IMR-90 (cell line): ENCODE results near the gene ANKRD13D. TPM values are rescaled to one million over a fixed set of nuclear protein-coding genes. Genes with fewer than 3 reads are reported as not detected.

Experiments
- ATAC-seq: fragments of 200-7000 bp; cut with Tn5 transposase; 2 replicates; pipeline ENCODE4 v1.9.1; 2020; ENCODE audit warnings: low read depth, mild to moderate bottlenecking, moderate library complexity
- BruUV-seq: library from RNA; stranded (reverse); fragments of 400-500 nt; replicated peaks from 2 replicates; lab custom pipeline; 2021; lab: Mats Ljungman, UMichigan
- CTCF ChIA-PET: fragments of 300-600 bp; formaldehyde crosslinking; extraction: SDS; loops from one replicate; lab custom pipeline; 2021; ENCODE audit warnings: antibody characterized with exemption; lab: Yijun Ruan, JAX
- POLR2A ChIA-PET: fragments of 300-600 bp; sonication (Branson Sonifier 250); formaldehyde crosslinking; loops from one replicate; lab custom pipeline; 2022; ENCODE audit warnings: antibody characterized with exemption; ENCODE audit not compliant: unreplicated experiment; lab: Charles Lee
- DNase-seq: peaks from one replicate; pipeline ENCODE4 v3.0.0; 2013
- H2AFZ ChIP-seq: replicated peaks from 2 replicates; pipeline ENCODE3; 2013; ENCODE audit warnings: low read length, mild to moderate bottlenecking; ENCODE audit not compliant: poor library complexity
- H2AK5ac ChIP-seq: 2 replicates; pipeline ENCODE4 v1.6.1; 2013; ENCODE audit warnings: low read depth, low read length, inconsistent platforms
- H2AK9ac ChIP-seq: replicated peaks from 2 replicates; pipeline ENCODE3; 2013; ENCODE audit warnings: mild to moderate bottlenecking, low read depth, low read length, moderate library complexity; ENCODE audit not compliant: poor library complexity
- H2BK120ac ChIP-seq: 2 replicates; pipeline ENCODE4 v1.6.1; 2013; ENCODE audit warnings: low read depth, low read length, inconsistent platforms
- H2BK15ac ChIP-seq: 3 replicates; pipeline ENCODE4 v1.6.1; 2013; ENCODE audit warnings: low read depth, low read length, inconsistent platforms
- H2BK20ac ChIP-seq: 2 replicates; pipeline ENCODE4 v1.6.1; 2013; ENCODE audit warnings: low read depth, mild to moderate bottlenecking, inconsistent platforms, low read length, moderate library complexity
- H2BK5ac ChIP-seq: 2 replicates; pipeline ENCODE4 v1.6.1; 2013; ENCODE audit warnings: mild to moderate bottlenecking, low read depth, low read length, inconsistent platforms; ENCODE audit not compliant: poor library complexity, severe bottlenecking
- H3K14ac ChIP-seq: replicated peaks from 2 replicates; pipeline ENCODE4 v1.6.1; 2013; ENCODE audit warnings: low read depth, low read length, inconsistent platforms
- H3K18ac ChIP-seq: 2 replicates; pipeline ENCODE4 v1.6.1; 2013; ENCODE audit warnings: low read depth, low read length, control low read depth
- H3K23ac ChIP-seq: 2 replicates; pipeline ENCODE4 v1.6.1; 2013; ENCODE audit warnings: low read depth, low read length, inconsistent platforms
- H3K27ac ChIP-seq: 2 replicates; pipeline ENCODE4 v1.5.1; 2013; ENCODE audit warnings: mild to moderate bottlenecking, control low read depth, low read length; ENCODE audit not compliant: insufficient read depth
- H3K27me3 ChIP-seq: 2 replicates; pipeline ENCODE4 v1.6.1; 2013; ENCODE audit warnings: low read length; ENCODE audit not compliant: control insufficient read depth, insufficient read depth
- H3K36me3 ChIP-seq: 2 replicates; pipeline ENCODE4 v1.6.1; 2013; ENCODE audit warnings: low read length, mixed read lengths; ENCODE audit not compliant: control insufficient read depth, insufficient read depth
- H3K4ac ChIP-seq: 2 replicates; pipeline ENCODE4 v1.6.1; 2013; ENCODE audit warnings: low read depth, low read length, inconsistent platforms
- H3K4me1 ChIP-seq: 2 replicates; pipeline ENCODE4 v1.6.1; 2013; ENCODE audit warnings: low read length, mixed read lengths; ENCODE audit not compliant: control insufficient read depth, insufficient read depth
- H3K4me2 ChIP-seq: 2 replicates; pipeline ENCODE4 v1.6.1; 2013; ENCODE audit warnings: low read depth, mild to moderate bottlenecking, control low read depth, low read length, moderate library complexity
- H3K4me3 ChIP-seq: 2 replicates; pipeline ENCODE4 v1.5.1; 2013; ENCODE audit warnings: low read depth, mild to moderate bottlenecking, control low read depth, low read length, moderate library complexity; ENCODE audit not compliant: insufficient read depth
- H3K56ac ChIP-seq: 2 replicates; pipeline ENCODE4 v1.6.1; 2013; ENCODE audit warnings: low read length, inconsistent platforms; ENCODE audit not compliant: insufficient read depth; ENCODE audit errors: extremely low read depth
- H3K79me1 ChIP-seq, 2 experiments: 2 replicates each; pipeline ENCODE4 v1.6.1; 2013; ENCODE audit warnings: low read length in 2 of 2, inconsistent platforms in 1 of 2, low read depth in 1 of 2
- H3K9ac ChIP-seq: 2 replicates; pipeline ENCODE4 v1.6.1; 2013; ENCODE audit warnings: low read depth, low read length, control low read depth
- H3K9me1 ChIP-seq: 2 replicates; pipeline ENCODE4 v1.6.1; 2013; ENCODE audit warnings: low read length, inconsistent platforms; ENCODE audit not compliant: insufficient read depth
- H3K9me3 ChIP-seq: 2 replicates; pipeline ENCODE4 v1.6.1; 2013; ENCODE audit warnings: low read length; ENCODE audit not compliant: control insufficient read depth, insufficient read depth
- H4K20me1 ChIP-seq: 2 replicates; pipeline ENCODE4 v1.6.1; 2013; ENCODE audit warnings: low read length, inconsistent platforms; ENCODE audit not compliant: insufficient read depth
- H4K5ac ChIP-seq: 2 replicates; pipeline ENCODE4 v1.6.1; 2013; ENCODE audit warnings: mild to moderate bottlenecking, low read depth, low read length, control low read depth
- H4K8ac ChIP-seq, 2 experiments: 2 replicates each; pipeline ENCODE4 v1.6.1; 2013; ENCODE audit warnings: low read depth in 2 of 2, low read length in 2 of 2, control low read depth in 1 of 2, inconsistent platforms in 1 of 2
- H4K91ac ChIP-seq: 2 replicates; pipeline ENCODE4 v1.6.1; 2013; ENCODE audit warnings: low read depth, low read length, inconsistent platforms; ENCODE audit not compliant: insufficient read depth
- CEBPB ChIP-seq: IDR thresholded peaks from 2 replicates; pipeline ENCODE4 v1.6.1; 2012; ENCODE audit warnings: low read depth, low read length, improper control_type of control experiment
- CHD1 ChIP-seq: IDR thresholded peaks from 2 replicates; pipeline ENCODE4 v1.6.1; 2012; ENCODE audit warnings: low read depth, low read length, improper control_type of control experiment
- FOS ChIP-seq: fragments of 150-350 bp; IDR thresholded peaks from 2 replicates; pipeline ENCODE4 v1.6.1; 2016; ENCODE audit warnings: low read depth, low read length
- MAFK ChIP-seq: IDR thresholded peaks from 2 replicates; pipeline ENCODE4 v1.6.1; 2012; ENCODE audit warnings: low read depth, low read length, improper control_type of control experiment
- MAZ ChIP-seq: IDR thresholded peaks from 2 replicates; pipeline ENCODE4 v1.6.1; 2012; ENCODE audit warnings: low read depth, mild to moderate bottlenecking, low read length, improper control_type of control experiment, moderate library complexity, borderline replicate concordance
- MXI1 ChIP-seq: IDR thresholded peaks from 2 replicates; pipeline ENCODE4 v1.6.1; 2012; ENCODE audit warnings: low read depth, mild to moderate bottlenecking, low read length, moderate library complexity, borderline replicate concordance
- NFE2L2 ChIP-seq: fragments of 150-350 bp; IDR thresholded peaks from 2 replicates; pipeline ENCODE4 v1.6.1; 2016; ENCODE audit warnings: low read depth, mild to moderate bottlenecking, low read length
- POLR2A ChIP-seq: IDR thresholded peaks from 2 replicates; pipeline ENCODE4 v1.6.1; 2012; ENCODE audit warnings: mild to moderate bottlenecking, low read depth, low read length
- RAD21 ChIP-seq: IDR thresholded peaks from 2 replicates; pipeline ENCODE4 v1.6.1; 2012; ENCODE audit warnings: low read length, improper control_type of control experiment
- RCOR1 ChIP-seq: IDR thresholded peaks from 2 replicates; pipeline ENCODE4 v1.6.1; 2012; ENCODE audit warnings: mild to moderate bottlenecking, low read length, improper control_type of control experiment; ENCODE audit not compliant: insufficient replicate concordance
- RFX5 ChIP-seq: IDR thresholded peaks from 2 replicates; pipeline ENCODE4 v1.8.0; 2012; ENCODE audit warnings: low read depth, mild to moderate bottlenecking, low read length, moderate library complexity
- SMC3 ChIP-seq: fragments of 150-350 bp; IDR thresholded peaks from 2 replicates; pipeline ENCODE4 v1.6.1; 2016; ENCODE audit warnings: low read depth, mild to moderate bottlenecking, antibody characterized with exemption, low read length, moderate library complexity
- WGBS, 2 experiments: methylation state at CpG; one replicate each; pipeline versions ENCODE4 v1.1.5 to v1.1.7; 2013; ENCODE audit warnings: missing lambda C conversion rate in 2 of 2; ENCODE audit not compliant: insufficient read length in 1 of 2; ENCODE audit errors: extremely low coverage in 2 of 2; 5-methylcytosine and 5-hydroxymethylcytosine counted together
- dilution Hi-C: fragments of 300-500 bp; cut with HindIII; formaldehyde crosslinking; loops from one replicate; pipeline ENCODE4 v1.14.3; 2018; ENCODE audit warnings: low sequenced_read_pairs; ENCODE audit not compliant: unreplicated experiment
- in situ Hi-C: fragments of 300-500 bp; cut with MboI; formaldehyde crosslinking; loops from 3 replicates; pipeline ENCODE4 v1.14.3; 2019; ENCODE audit warnings: low sequenced_read_pairs, inconsistent platforms, mixed read lengths
- intact Hi-C: fragments of 100-400 bp; cut with micrococcal nuclease; formaldehyde crosslinking; loops from 2 replicates; pipeline ENCODE4 v1.10.0; 2022
- polyA plus RNA-seq, 3 experiments: library from polyadenylated mRNA; depleted of rRNA; stranded (reverse); fragments of >200 nt; gene quantifications; 2 replicates each; pipeline ENCODE4 v1.2.3, GENCODE V29; 2012; ENCODE audit warnings: low replicate concordance in 1 of 3
- total RNA-seq: library from RNA; depleted of rRNA; stranded (reverse); fragments of >200 nt; gene quantifications from 2 replicates; pipeline ENCODE4 v1.2.3, GENCODE V29; 2012
- TF ChIP-seq, protein P1 (sequence below): fragments of 150-350 bp; IDR thresholded peaks from 2 replicates; pipeline ENCODE4 v1.6.1; 2016; ENCODE audit warnings: low read depth, mild to moderate bottlenecking, low read length, moderate library complexity, borderline replicate concordance
- TF ChIP-seq, protein P2 (sequence below): conservative IDR thresholded peaks from 2 replicates; pipeline ENCODE4 v1.5.1; 2012; ENCODE audit warnings: mild to moderate bottlenecking, low read depth, low read length, improper control_type of control experiment

The ANKRD13D gene
- total and polyA plus RNA-seq, 2 of the 4 experiments (the other 2 are of a cell fraction), result 7.3 to 38.4 TPM

- Histone ChIP-seq H3K4me2 (no peak overlapping the region), H4K8ac (no peak overlapping the region), H3K4me3 (no peak overlapping the region), H2BK5ac (no peak overlapping the region), H3K79me1 (peaks cover 26 to 30% of the 10 kb centered on the region in 2 experiments), H3K23ac (no peak overlapping the region), H2AK5ac (no peak overlapping the region), H3K9me1 (no peaks in the 10 kb centered on the region), H3K18ac (no peak overlapping the region), H2BK15ac (no peak overlapping the region), H2BK20ac (no peak overlapping the region), H3K27me3 (no peaks in the 10 kb centered on the region), H3K4me1 (no peaks in the 10 kb centered on the region), H3K9ac (no peak overlapping the region), H4K20me1 (no peaks in the 10 kb centered on the region; the same call in 1 of the 2 replicates), H4K5ac (no peak overlapping the region), H4K91ac (no peak overlapping the region), H2AFZ (no peak overlapping the region), H2BK120ac (no peak overlapping the region), H3K56ac (no peak overlapping the region), H3K36me3 (peaks cover 60% of the 10 kb centered on the region), H3K4ac (no peak overlapping the region), H2AK9ac (no peak overlapping the region), H3K27ac (no peak overlapping the region), H3K9me3 (no peaks in the 10 kb centered on the region), H3K14ac (no peak overlapping the region)
- 92% methylated on average over 5 of the region's 10 CpGs; no CpG with 5 or more reads in 1 of the 2 experiments for WGBS, 2 experiments
- intact Hi-C loops (no loop called here), in situ Hi-C loops (no loop called here), dilution Hi-C loops (no loop called here)
- POLR2A ChIA-PET, result no interaction called here
- TF ChIP-seq, protein P1, sequence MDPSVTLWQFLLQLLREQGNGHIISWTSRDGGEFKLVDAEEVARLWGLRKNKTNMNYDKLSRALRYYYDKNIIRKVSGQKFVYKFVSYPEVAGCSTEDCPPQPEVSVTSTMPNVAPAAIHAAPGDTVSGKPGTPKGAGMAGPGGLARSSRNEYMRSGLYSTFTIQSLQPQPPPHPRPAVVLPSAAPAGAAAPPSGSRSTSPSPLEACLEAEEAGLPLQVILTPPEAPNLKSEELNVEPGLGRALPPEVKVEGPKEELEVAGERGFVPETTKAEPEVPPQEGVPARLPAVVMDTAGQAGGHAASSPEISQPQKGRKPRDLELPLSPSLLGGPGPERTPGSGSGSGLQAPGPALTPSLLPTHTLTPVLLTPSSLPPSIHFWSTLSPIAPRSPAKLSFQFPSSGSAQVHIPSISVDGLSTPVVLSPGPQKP, result no peak
- no peak for TF ChIP-seq MXI1
- TF ChIP-seq, protein P2, sequence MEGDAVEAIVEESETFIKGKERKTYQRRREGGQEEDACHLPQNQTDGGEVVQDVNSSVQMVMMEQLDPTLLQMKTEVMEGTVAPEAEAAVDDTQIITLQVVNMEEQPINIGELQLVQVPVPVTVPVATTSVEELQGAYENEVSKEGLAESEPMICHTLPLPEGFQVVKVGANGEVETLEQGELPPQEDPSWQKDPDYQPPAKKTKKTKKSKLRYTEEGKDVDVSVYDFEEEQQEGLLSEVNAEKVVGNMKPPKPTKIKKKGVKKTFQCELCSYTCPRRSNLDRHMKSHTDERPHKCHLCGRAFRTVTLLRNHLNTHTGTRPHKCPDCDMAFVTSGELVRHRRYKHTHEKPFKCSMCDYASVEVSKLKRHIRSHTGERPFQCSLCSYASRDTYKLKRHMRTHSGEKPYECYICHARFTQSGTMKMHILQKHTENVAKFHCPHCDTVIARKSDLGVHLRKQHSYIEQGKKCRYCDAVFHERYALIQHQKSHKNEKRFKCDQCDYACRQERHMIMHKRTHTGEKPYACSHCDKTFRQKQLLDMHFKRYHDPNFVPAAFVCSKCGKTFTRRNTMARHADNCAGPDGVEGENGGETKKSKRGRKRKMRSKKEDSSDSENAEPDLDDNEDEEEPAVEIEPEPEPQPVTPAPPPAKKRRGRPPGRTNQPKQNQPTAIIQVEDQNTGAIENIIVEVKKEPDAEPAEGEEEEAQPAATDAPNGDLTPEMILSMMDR, result no peak
- TF ChIP-seq MAFK, result no peak
- TF ChIP-seq RCOR1, result no peak
- no peak for TF ChIP-seq RFX5
- TF ChIP-seq FOS, result no peak
- TF ChIP-seq MAZ, result no peak
- no peak for TF ChIP-seq SMC3
- no peak for TF ChIP-seq CHD1
- TF ChIP-seq CEBPB, result no peak
- TF ChIP-seq POLR2A, result no peak
- TF ChIP-seq NFE2L2, result no peak
- no peak for TF ChIP-seq RAD21
- CTCF ChIA-PET, result no interaction called here
- no peak for DNase-seq
- no peak for ATAC-seq
- no TSS peak for BruUV-seq
Observed at GRCh38 chr11:67255353-67255752, 33.8 kb upstream of the ANKRD13D start.
